GM21515 (cell line): ENCODE data around the gene NOP9.

ENCODE experiments used
- ATAC-seq: cut with Tn5 transposase; IDR thresholded peaks from one replicate; pipeline ENCODE4 v1.9.1; 2021; ENCODE audit not compliant: unreplicated experiment

Gene NOP9

GRCh38 chr14:24299255-24300191, at the start of gene NOP9, which contains the start of gene DHRS1:
NOP9 (plus strand) TSS chr14:24299850; CDS start chr14:24299955, 105 bp downstream.
DHRS1 (minus strand) TSS chr14:24299780; CDS start chr14:24299106, 674 bp downstream.
- ATAC-seq = peak; percentile 67

- no peak for ATAC-seq
Observed at GRCh38 chr14:24250354-24250753, 49.3 kb upstream of the NOP9 start.

- no peak for ATAC-seq
Observed at GRCh38 chr14:24251880-24252288, 47.8 kb upstream of the NOP9 start.

- no peak for ATAC-seq
Observed at GRCh38 chr14:24252289-24253124, 47.1 kb upstream of the NOP9 start.

GRCh38 chr14:24253936-24254335, 45.7 kb upstream of the NOP9 start:
- ATAC-seq = no peak

- no peak for ATAC-seq
Observed at GRCh38 chr14:24254630-24255392, 44.8 kb upstream of the NOP9 start.

GRCh38 chr14:24255438-24255837, 44.2 kb upstream of the NOP9 start:
- ATAC-seq = no peak

- ATAC-seq = no peak
Observed at GRCh38 chr14:24255931-24256711, 43.5 kb upstream of the NOP9 start.

GRCh38 chr14:24256960-24257359, 42.7 kb upstream of the NOP9 start:
- no peak for ATAC-seq

GRCh38 chr14:24258119-24258518, 41.5 kb upstream of the NOP9 start:
- no peak for ATAC-seq

GRCh38 chr14:24258548-24259265, 40.9 kb upstream of the NOP9 start:
- ATAC-seq = no peak

GRCh38 chr14:24259282-24260025, 40.2 kb upstream of the NOP9 start:
- no peak for ATAC-seq

GRCh38 chr14:24260026-24260779, 39.4 kb upstream of the NOP9 start:
- ATAC-seq = no peak

- no peak for ATAC-seq
Observed at GRCh38 chr14:24260780-24261157, 38.9 kb upstream of the NOP9 start.

GRCh38 chr14:24261256-24261968, 38.2 kb upstream of the NOP9 start:
- ATAC-seq = no peak

GRCh38 chr14:24261969-24262327, 37.7 kb upstream of the NOP9 start:
- ATAC-seq = no peak
